ENCODE results near the gene KLRB1. TPM values are rescaled to one million over a fixed set of nuclear protein-coding genes. Genes with fewer than 3 reads are reported as not detected.
"Not testable (repeated sequence)": the region's sequence is repeated elsewhere in the genome, so short reads cannot be mapped to it uniquely, and the experiment has no call there.

The KLRB1 gene
- not detected in 2 replicates for total RNA-seq (2014; rRNA removed; shearing (Covaris generic))

GRCh38 chr12:9607716-9608115, at the start of gene KLRB1:
Gene KLRB1 (minus strand): TSS chr12:9607916. CDS start chr12:9607839, 77 bp downstream.
- no peak for DNase-seq (ENCODE audit: low spot score)
- in situ Hi-C loops (cut with HindIII; ENCODE audit: low sequenced_read_pairs) = no loop called here

- DNase-seq (ENCODE audit: low spot score) = no peak
- in situ Hi-C loops (cut with HindIII; ENCODE audit: low sequenced_read_pairs) = no loop called here
Measured at GRCh38 chr12:9651265-9651729, 43.6 kb upstream of the KLRB1 start.

GRCh38 chr12:9650151-9650576, 42.4 kb upstream of the KLRB1 start:
- in situ Hi-C loops (cut with HindIII; ENCODE audit: low sequenced_read_pairs) = no loop called here
- DNase-seq (ENCODE audit: low spot score) = no peak

DNA sequence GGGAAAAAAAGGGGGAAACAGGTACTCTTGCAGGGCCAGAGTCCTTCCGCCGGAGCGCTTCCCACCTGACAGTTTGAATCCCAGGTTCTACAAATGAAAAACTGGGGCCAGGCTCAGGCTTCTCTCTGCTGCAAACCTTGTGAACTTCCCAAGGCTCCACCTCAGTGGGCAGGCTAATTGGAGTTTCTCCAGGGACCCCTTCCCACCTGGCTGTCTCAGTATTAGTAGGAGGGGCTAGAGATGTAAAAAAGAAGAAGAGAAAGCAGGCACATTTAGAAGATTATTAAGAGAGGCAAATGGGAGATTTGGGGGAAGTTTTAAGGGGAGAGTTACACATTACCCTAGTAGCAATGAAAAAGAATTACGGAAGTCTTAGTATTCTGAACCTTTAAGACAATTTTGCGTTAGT, 41.8 kb upstream of the KLRB1 start:
- in situ Hi-C loops (cut with HindIII; ENCODE audit: low sequenced_read_pairs) = no loop called here
- no peak for DNase-seq (ENCODE audit: low spot score)

- DNase-seq (ENCODE audit: low spot score) = no peak
- in situ Hi-C loops (cut with HindIII; ENCODE audit: low sequenced_read_pairs) = no loop called here
Measured at GRCh38 chr12:9648701-9649531, 41.2 kb upstream of the KLRB1 start.

- peak; percentile 31 for DNase-seq (ENCODE audit: low spot score)
- in situ Hi-C loops (cut with HindIII; ENCODE audit: low sequenced_read_pairs) = no loop called here
Measured at GRCh38 chr12:9647825-9648700, 40.3 kb upstream of the KLRB1 start.

DNA sequence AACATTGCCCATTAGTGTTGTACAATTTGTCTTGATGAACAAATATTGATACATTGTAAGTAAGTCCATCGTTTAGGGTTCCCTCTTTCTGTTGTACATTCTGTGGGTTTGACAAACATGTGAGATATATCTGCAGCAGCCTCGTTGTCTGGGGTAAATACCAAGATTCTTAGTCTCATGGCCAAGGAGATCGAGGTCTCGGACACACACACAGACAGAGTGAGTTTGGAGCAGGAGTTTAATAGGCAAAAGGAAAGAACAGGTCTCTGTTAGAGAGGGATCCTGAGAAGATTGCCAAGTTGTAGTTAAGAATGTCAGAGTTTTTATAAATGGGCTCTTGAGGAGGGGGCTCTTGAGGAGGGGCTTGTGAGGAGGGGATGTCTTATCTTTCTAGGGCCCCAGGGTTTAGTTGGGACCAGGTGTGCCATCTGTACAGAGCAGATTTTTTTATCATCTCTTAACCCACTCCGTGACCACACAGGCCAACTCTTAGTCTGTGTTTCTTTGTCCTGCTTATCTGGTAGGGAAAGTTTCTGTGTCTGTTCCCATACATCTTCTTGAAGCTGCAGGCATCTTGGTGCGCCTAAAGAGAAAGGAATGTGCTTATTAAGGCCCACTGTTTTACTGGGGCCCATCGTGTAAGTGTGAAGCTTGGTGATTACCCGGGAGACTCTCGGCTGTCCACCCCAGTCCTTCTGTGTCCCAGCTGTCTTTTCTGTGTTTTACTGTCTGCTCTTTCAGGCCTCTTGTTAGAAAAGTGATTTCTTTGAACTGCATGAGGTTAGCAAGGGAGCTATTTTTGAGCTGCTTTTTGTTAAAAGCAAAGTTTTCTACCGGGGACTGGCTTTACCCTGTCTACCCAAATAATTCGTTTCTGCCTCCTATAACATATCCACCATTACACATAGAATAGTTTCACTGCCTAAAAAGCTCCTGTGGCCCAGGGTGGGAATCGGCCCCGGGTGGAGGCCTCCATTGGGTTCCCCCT, 39.4 kb upstream of the KLRB1 start:
- no peak for DNase-seq (ENCODE audit: low spot score)
- in situ Hi-C loops (cut with HindIII; ENCODE audit: low sequenced_read_pairs) = no loop called here

GRCh38 chr12:9644985-9645551, 37.4 kb upstream of the KLRB1 start:
- in situ Hi-C loops (cut with HindIII; ENCODE audit: low sequenced_read_pairs); DNase-seq (ENCODE audit: low spot score): not testable (repeated sequence)

- in situ Hi-C loops (cut with HindIII; ENCODE audit: low sequenced_read_pairs) = no loop called here
- no peak for DNase-seq (ENCODE audit: low spot score)
Measured at GRCh38 chr12:9643266-9643660, 35.5 kb upstream of the KLRB1 start.

DNA sequence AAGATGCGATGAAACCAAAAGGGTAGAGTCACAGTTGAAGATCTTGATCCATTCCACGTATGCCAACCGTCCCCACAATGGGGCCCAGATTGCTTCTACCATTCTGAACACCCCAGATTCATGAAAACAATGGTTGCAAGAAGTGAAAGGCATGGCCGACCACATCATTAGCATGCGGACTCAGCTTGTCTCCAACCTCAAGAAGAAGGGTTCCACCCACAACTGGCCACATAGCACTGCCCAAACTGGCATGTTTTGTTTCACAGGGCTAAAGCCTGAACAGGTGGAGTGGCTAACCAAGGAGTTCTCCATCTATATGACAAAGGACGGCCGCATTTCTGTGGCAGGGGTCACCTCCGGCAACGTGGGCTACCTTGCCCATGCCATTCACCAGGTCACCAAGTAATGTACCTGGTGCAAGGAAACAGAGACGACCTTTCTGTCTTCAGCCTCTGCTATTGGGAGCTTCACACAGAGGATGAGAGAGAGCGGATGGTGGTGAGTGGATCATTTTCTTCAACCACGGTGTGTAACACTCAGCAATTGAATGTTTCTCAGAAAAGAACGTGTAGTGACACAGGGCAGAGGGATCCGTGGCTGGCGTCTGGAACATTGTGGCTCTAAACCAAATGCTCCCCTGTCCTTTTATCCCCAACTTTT, 35.0 kb upstream of the KLRB1 start:
- DNase-seq (ENCODE audit: low spot score) = no peak
- in situ Hi-C loops (cut with HindIII; ENCODE audit: low sequenced_read_pairs) = no loop called here

DNA sequence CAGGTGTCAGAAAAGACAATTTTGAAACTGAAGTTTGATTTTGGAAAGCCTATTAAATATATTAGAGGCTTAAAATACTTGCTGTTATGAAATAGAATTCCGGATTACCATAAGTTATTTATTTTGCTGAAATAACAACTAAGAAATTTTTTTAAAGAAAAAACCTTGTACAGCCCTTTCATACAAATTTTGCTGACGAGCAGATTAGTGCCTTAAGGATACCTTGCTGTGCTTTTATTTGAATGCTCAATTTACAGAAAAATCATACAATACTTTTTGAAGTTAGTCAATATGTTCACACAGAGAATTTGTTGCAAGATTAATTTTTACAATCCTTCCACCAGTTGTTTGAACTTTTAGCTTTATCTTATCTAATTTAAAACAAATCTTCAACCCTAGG, 32.3 kb upstream of the KLRB1 start:
- in situ Hi-C loops (cut with HindIII; ENCODE audit: low sequenced_read_pairs) = no loop called here

GRCh38 chr12:9636851-9637206, 29.1 kb upstream of the KLRB1 start:
- no peak for DNase-seq (ENCODE audit: low spot score)

More for the DNA sequence above, 32.3 kb upstream of the KLRB1 start:
- no peak for DNase-seq (ENCODE audit: low spot score)

GRCh38 chr12:9636150-9636850, 28.6 kb upstream of the KLRB1 start:
- in situ Hi-C loops (cut with HindIII; ENCODE audit: low sequenced_read_pairs) = loop anchor here (10.0 kb wide), 1 partner anchor 69 kb away; no protein-coding TSS in a partner anchor

More at GRCh38 chr12:9636851-9637206, 29.1 kb upstream of the KLRB1 start:
- in situ Hi-C loops (cut with HindIII; ENCODE audit: low sequenced_read_pairs) = loop anchor here (10.0 kb wide), 1 partner anchor 68 kb away; no protein-coding TSS in a partner anchor

GRCh38 chr12:9634969-9635754, 27.4 kb upstream of the KLRB1 start:
- DNase-seq (ENCODE audit: low spot score) = no peak
- in situ Hi-C loops (cut with HindIII; ENCODE audit: low sequenced_read_pairs) = loop anchor here (10.0 kb wide), 1 partner anchor 70 kb away; no protein-coding TSS in a partner anchor

More at GRCh38 chr12:9636150-9636850, 28.6 kb upstream of the KLRB1 start:
- no peak for DNase-seq (ENCODE audit: low spot score)

- in situ Hi-C loops (cut with HindIII; ENCODE audit: low sequenced_read_pairs) = loop anchor here (10.0 kb wide), 1 partner anchor 71 kb away; no protein-coding TSS in a partner anchor
- peak; percentile 19 for DNase-seq (ENCODE audit: low spot score)
Measured at GRCh38 chr12:9634177-9634803, 26.6 kb upstream of the KLRB1 start.

GRCh38 chr12:9632766-9633165, 25.1 kb upstream of the KLRB1 start:
- DNase-seq (ENCODE audit: low spot score) = no peak
- in situ Hi-C loops (cut with HindIII; ENCODE audit: low sequenced_read_pairs) = loop anchor here (10.0 kb wide), 1 partner anchor 72 kb away; no protein-coding TSS in a partner anchor
